22Rv1 (cell line): ENCODE results near the gene OLIG2.

Experiments
- CTCF ChIP-seq: fragments of 450-650 bp; IDR thresholded peaks from 2 replicates; pipeline ENCODE4 v1.5.1; 2017; ENCODE audit warnings: mild to moderate bottlenecking
- ZFX ChIP-seq: fragments of 450-650 bp; IDR thresholded peaks from 2 replicates; pipeline ENCODE4 v1.6.1; 2017; ENCODE audit warnings: antibody characterized with exemption, borderline replicate concordance

- TF ChIP-seq CTCF (no peak), ZFX (no peak)
These were observed 44.9 kb downstream of the OLIG2 start for GRCh38 chr21:33070744-33070997.
